Neural cell (in vitro differentiated cells): ENCODE measurements around the gene GPANK1. TPM values are rescaled to one million over a fixed set of nuclear protein-coding genes. Genes with fewer than 3 reads are reported as not detected.

Experiments
- H2AFZ ChIP-seq: fragments of 200-600, 300-800 bp; sonication (generic), shearing (Covaris generic); 2 replicates; pipeline ENCODE4 v1.6.0; 2014; ENCODE audit warnings: low read depth, mild to moderate bottlenecking, antibody characterized with exemption, low read length, moderate library complexity
- H3F3A ChIP-seq: fragments of 200-600 bp; shearing (Covaris generic); 2 replicates; pipeline ENCODE4 v1.6.1; 2016; ENCODE audit warnings: mild to moderate bottlenecking, moderate library complexity, mixed read lengths, antibody characterized with exemption, low read length; ENCODE audit not compliant: insufficient read depth, poor library complexity, severe bottlenecking
- H3K27ac ChIP-seq: fragments of 200-600, 300-800 bp; sonication (generic), shearing (Covaris generic); 2 replicates; pipeline ENCODE4 v1.5.1; 2014; ENCODE audit warnings: mild to moderate bottlenecking, low read length, moderate library complexity
- H3K27me3 ChIP-seq: fragments of 300-800, 200-600 bp; sonication (generic), shearing (Covaris generic); 2 replicates; pipeline ENCODE4 v1.6.0; 2014; ENCODE audit warnings: mild to moderate bottlenecking, low read depth, low read length, moderate library complexity; ENCODE audit not compliant: insufficient read depth
- H3K36me3 ChIP-seq: fragments of 300-800, 200-600 bp; sonication (generic), shearing (Covaris generic); 2 replicates; pipeline ENCODE4 v1.5.1; 2014; ENCODE audit warnings: mild to moderate bottlenecking, antibody characterized with exemption, low read length, moderate library complexity; ENCODE audit not compliant: insufficient read depth
- H3K4me2 ChIP-seq: fragments of 300-800, 200-600 bp; sonication (generic), shearing (Covaris generic); 2 replicates; pipeline ENCODE4 v1.6.0; 2014; ENCODE audit warnings: mild to moderate bottlenecking, low read length
- H3K4me3 ChIP-seq: fragments of 300-800, 200-600 bp; sonication (generic), shearing (Covaris generic); 2 replicates; pipeline ENCODE4 v1.5.1; 2014; ENCODE audit warnings: mild to moderate bottlenecking, low read length, moderate library complexity
- H3K79me2 ChIP-seq: fragments of 200-600 bp; shearing (Covaris generic); replicated peaks from 2 replicates; pipeline ENCODE4 v1.6.0; 2014; ENCODE audit warnings: mild to moderate bottlenecking, low read length, moderate library complexity; ENCODE audit not compliant: insufficient read depth
- H3K9ac ChIP-seq: fragments of 300-800, 200-600 bp; sonication (generic), shearing (Covaris generic); 2 replicates; pipeline ENCODE4 v1.6.1; 2016; ENCODE audit warnings: mild to moderate bottlenecking, low read length, mixed read lengths
- H3K9me2 ChIP-seq: fragments of 200-600 bp; shearing (Covaris generic); 2 replicates; pipeline ENCODE4 v1.6.1; 2016; ENCODE audit warnings: mild to moderate bottlenecking, low read length, mixed read lengths; ENCODE audit not compliant: insufficient read depth
- H3K9me3 ChIP-seq: fragments of 200-600, 300-800 bp; sonication (generic), shearing (Covaris generic); 2 replicates; pipeline ENCODE4 v1.6.1; 2016; ENCODE audit warnings: mild to moderate bottlenecking, mixed run types, low read length, moderate library complexity, mixed read lengths
- H4K20me1 ChIP-seq: fragments of 200-600 bp; shearing (Covaris generic); 2 replicates; pipeline ENCODE4 v1.6.1; 2016; ENCODE audit warnings: mild to moderate bottlenecking, mixed run types; ENCODE audit not compliant: insufficient read depth
- CTCF ChIP-seq: fragments of 450-650 bp; IDR thresholded peaks from 2 replicates; pipeline ENCODE4 v1.5.1; 2014; ENCODE audit warnings: antibody characterized with exemption, mild to moderate bottlenecking, moderate library complexity; ENCODE audit not compliant: poor library complexity, severe bottlenecking
- EP300 ChIP-seq: fragments of 450-650 bp; conservative IDR thresholded peaks from 2 replicates; pipeline ENCODE4 v1.6.1; 2014; ENCODE audit warnings: antibody characterized with exemption, mild to moderate bottlenecking, moderate library complexity; ENCODE audit not compliant: poor library complexity, severe bottlenecking
- EZH2 ChIP-seq: fragments of 200-600, 300-800 bp; shearing (Covaris generic), sonication (generic); IDR thresholded peaks from 2 replicates; pipeline ENCODE4 v1.6.1; 2014; ENCODE audit warnings: antibody characterized with exemption, low read length, borderline replicate concordance, mild to moderate bottlenecking; ENCODE audit not compliant: insufficient read depth, poor library complexity, severe bottlenecking
- MXI1 ChIP-seq: fragments of 450-650 bp; conservative IDR thresholded peaks from 2 replicates; pipeline ENCODE4 v1.6.1; 2014; ENCODE audit warnings: antibody characterized with exemption, mild to moderate bottlenecking; ENCODE audit not compliant: poor library complexity, severe bottlenecking
- POLR2AphosphoS5 ChIP-seq: IDR thresholded peaks from 2 replicates; pipeline ENCODE4 v1.6.1; 2012
- RAD21 ChIP-seq: fragments of 450-650 bp; conservative IDR thresholded peaks from 2 replicates; pipeline ENCODE4 v1.6.1; 2014; ENCODE audit warnings: antibody characterized with exemption, mild to moderate bottlenecking, moderate library complexity
- REST ChIP-seq: IDR thresholded peaks from 2 replicates; pipeline ENCODE4 v1.6.1; 2012; ENCODE audit warnings: borderline replicate concordance
- SMC3 ChIP-seq: fragments of 450-650 bp; conservative IDR thresholded peaks from 2 replicates; pipeline ENCODE4 v1.6.1; 2014; ENCODE audit warnings: antibody characterized with exemption, mild to moderate bottlenecking, moderate library complexity; ENCODE audit not compliant: poor library complexity
- TAF1 ChIP-seq: IDR thresholded peaks from 2 replicates; pipeline ENCODE4 v1.6.1; 2012; ENCODE audit warnings: low read depth
- polyA plus RNA-seq: library from polyadenylated mRNA; depleted of rRNA; stranded (reverse); fragments of >200 nt; gene quantifications from 2 replicates; pipeline ENCODE4 v1.2.3, GENCODE V29; 2014

The GPANK1 gene
- polyA plus RNA-seq, 1 donor from 2014 or later: 18.4 TPM

- no peaks in the 10 kb centered on the region for H3K9me2 ChIP-seq
- TF ChIP-seq EZH2 (no peak), TAF1 (no peak), POLR2AphosphoS5 (no peak), CTCF (no peak), RAD21 (no peak), MXI1 (no peak), EP300 (no peak), REST (no peak), SMC3 (no peak)
- no peaks in the 10 kb centered on the region for H3K36me3 ChIP-seq
- H2AFZ ChIP-seq: no peak within 1 kb of the TSS
- no peaks in the 10 kb centered on the region for H4K20me1 ChIP-seq
- peaks cover 11% of the 10 kb centered on the region for H3K79me2 ChIP-seq
- H3K27me3 ChIP-seq: no peaks in the 10 kb centered on the region
- no peak within 1 kb of the TSS for H3K9ac ChIP-seq
- no peak within 1 kb of the TSS for H3K4me2 ChIP-seq
- H3K27ac ChIP-seq: no peak within 1 kb of the TSS
- no peaks in the 10 kb centered on the region for H3K9me3 ChIP-seq
- no peak within 1 kb of the TSS for H3K4me3 ChIP-seq
- no peaks in the 10 kb centered on the region for H3F3A ChIP-seq
Measured at GRCh38 chr6:31669676-31670075, 4.9 kb upstream of the GPANK1 start, which contains the start of gene LY6G5B. Gene LY6G5B (plus strand): TSS chr6:31669976. CDS start chr6:31670951, 975 bp downstream.

GRCh38 chr6:31666337-31666965 lies 1.7 kb upstream of the GPANK1 start:
- no peaks in the 10 kb centered on the region for H3K36me3 ChIP-seq
- H3K27ac ChIP-seq: peak overlapping the region; percentile 85
- H3K9ac ChIP-seq: peak overlapping the region; percentile 87
- H3K27me3 ChIP-seq: no peaks in the 10 kb centered on the region
- peak overlapping the region; percentile 37 for H2AFZ ChIP-seq
- H3K4me3 ChIP-seq: peak overlapping the region; percentile 88
- H3K79me2 ChIP-seq: peaks cover 28% of the 10 kb centered on the region
- H3K9me2 ChIP-seq: no peaks in the 10 kb centered on the region
- peak overlapping the region; percentile 82 for H3K4me2 ChIP-seq
- H4K20me1 ChIP-seq: no peaks in the 10 kb centered on the region
- no peaks in the 10 kb centered on the region for H3F3A ChIP-seq
- TF ChIP-seq SMC3 (no peak), MXI1 (no peak), EP300 (no peak), POLR2AphosphoS5 (no peak), REST (no peak), TAF1 (no peak), EZH2 (no peak), RAD21 (no peak), CTCF (no peak)
- no peaks in the 10 kb centered on the region for H3K9me3 ChIP-seq
